ENCODE results near the gene BRAF.
"Not testable (repeated sequence)": the region's sequence is repeated elsewhere in the genome, so short reads cannot be mapped to it uniquely, and the experiment has no call there.

The BRAF gene

DNA sequence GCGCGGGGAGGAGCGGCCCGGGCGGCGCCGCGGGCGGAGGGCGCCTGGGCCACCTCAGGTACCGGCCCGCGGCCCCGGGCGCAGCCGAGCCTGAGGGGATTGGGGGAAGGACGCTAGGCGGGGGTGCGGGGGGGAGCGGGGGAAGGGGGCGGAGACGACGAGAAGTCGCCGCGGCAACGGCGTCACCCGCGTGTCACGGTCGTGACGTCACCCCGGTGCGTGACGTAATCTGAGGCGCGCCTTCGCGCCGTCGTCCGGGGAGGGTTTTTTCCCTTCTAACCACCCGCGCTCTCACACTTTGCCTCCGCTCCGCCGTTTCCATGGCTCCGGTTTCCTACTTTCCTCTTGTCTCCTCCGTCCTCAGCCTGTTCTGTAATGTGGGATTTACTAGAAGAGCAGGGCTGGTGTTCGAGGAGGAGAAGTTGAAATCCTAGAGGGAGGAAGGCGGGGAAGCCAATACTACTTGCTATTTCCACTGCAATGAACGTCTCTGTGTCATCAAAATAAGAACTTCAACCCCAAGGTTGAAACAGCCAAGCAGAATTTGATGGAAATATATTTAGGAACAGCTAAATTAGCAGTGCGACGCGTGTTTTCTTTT lies at the start of gene BRAF:
Gene BRAF (minus strand): TSS at position 109 of the 601 bp plus-strand sequence. CDS start 226 bp downstream, outside the sequence.
- DNase-seq (ENCODE audit: low read depth) = peak; percentile 91

DNA sequence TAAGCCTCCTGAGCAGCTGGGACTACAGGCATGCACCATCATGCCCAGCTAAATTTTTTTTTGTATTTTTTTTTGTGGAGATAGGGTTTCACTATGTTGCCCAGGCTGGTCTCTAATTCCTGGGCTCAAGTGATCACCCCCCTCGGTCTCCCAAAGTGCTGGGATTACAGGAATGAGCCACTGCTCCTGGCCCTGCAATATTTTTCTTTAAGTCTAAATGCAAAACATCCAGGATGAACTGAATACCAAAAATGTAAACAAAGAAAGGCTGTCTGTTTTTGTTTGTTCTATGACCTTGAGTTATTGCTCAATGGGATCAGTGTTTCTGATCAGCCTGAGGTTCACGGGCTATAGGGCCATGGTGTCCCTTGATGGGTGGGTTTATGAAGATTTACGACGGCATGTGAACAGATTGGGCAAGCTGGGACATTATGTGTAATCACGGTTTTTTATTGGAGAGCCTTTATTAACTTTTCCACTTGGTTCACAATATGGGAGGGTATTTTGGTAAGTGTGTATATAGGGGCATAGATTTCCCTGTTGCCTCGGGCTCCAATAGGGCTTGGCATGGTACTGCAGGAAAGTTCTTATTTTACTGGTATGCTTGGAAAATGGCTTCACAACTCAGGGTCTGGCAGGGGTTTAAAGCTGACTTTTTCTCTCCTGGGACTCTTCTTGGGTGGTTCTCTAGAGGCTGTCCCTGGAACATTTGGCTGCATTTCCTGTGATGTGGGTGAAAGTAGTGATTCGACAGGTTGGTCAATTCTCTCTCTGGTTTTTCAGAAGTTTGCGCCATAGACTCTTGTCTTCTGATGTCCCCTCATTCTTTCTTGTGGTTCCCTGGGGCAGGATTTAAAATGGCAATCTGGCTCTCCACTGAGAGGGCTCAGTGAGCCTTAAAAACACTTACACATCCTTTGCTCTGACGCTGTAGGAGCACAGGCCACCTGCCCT lies 48.4 kb upstream of the BRAF start:
- DNase-seq (ENCODE audit: low read depth) = peak; percentile 62

DNA sequence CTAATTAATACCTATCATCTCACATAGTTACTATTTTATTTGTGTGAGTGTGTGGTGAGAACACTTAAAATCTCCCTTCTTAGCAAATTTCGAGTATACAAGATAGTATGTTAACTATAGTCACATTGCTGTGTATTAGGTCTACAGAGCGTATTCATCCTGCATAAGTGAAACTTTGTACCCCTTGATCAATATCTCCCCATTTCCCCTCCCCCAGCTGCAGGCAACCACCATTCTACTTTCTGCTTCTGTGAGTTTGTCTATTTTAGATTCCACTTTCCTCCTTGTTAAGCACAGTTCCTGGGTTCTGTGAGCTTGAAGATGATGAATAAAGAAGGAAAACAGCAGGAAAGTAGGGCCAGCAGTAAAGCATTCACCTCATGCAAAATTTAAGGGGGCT lies 47.6 kb upstream of the BRAF start:
- DNase-seq (ENCODE audit: low read depth) = no peak

DNA sequence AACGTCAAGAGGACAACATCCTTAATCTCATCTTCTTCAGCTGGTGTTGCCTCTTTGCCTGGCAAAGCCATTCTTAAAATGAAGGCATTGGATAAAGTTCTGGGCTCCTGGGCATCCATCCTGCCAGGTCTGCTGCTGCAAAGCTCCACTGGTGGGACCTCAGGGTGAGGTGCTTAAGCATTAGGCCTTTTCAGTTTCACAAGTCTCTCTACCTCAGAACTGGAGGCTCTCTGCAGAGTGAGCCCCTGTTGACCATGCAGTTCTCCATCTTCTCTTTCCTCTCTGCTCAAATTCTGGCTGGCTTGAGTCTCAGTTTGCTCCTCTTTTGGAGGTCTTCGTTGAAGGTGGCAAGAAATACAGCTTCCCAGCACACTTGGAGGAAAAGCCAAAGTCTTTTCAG lies 42.7 kb upstream of the BRAF start:
- DNase-seq (ENCODE audit: low read depth) = no peak

DNA sequence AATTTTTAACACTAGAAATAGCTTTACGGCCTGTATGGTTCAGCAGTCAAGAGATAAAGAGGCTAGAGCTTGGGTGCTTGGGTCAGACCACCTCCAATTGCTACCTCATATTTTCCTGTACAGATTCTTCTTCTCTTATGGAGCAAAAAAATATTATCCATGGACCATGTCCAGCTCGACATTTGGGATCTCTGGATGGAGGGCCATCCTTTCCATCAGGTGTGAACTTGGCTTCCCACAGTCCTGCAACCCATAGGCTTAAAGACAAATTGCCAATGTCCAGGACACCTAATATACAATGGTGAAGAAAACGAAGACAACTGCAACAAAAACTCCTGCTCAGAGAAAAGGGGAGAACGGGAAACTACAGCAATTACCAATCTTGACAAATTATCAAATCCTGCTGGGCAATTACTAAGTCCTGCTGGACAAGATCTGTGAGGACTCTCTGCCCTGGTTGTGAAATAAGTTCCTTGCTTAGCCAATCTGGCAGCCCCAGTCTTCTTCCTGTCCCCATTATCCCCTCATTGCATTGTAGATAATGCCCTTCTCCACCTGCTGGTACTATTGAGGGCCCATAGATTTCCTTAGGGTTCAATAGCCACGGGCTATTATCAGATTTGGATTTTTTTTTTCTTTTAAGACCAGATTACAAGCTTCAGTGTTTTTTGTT lies 42.0 kb upstream of the BRAF start:
- DNase-seq (ENCODE audit: low read depth) = no peak

DNA sequence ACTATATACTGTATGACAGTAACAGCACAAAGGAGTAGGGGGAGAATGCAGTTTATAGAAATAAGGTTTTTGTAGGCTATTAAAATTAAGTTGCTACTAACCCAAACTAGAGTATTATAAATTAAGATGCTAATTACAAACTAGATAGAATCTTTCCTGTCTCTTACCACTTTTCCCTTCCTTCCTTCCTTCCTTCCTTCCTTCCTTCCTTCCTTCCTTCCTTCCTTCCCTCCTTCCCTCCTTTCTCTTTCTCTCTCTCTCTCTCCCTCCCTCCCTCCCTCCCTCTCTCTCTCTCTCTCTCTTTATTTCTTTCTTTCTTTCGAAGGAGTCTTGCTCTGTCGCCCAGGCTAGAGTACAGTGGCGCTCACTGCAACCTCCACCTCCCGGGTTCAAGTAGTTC lies 36.4 kb upstream of the BRAF start:
- no peak for DNase-seq (ENCODE audit: low read depth)

DNA sequence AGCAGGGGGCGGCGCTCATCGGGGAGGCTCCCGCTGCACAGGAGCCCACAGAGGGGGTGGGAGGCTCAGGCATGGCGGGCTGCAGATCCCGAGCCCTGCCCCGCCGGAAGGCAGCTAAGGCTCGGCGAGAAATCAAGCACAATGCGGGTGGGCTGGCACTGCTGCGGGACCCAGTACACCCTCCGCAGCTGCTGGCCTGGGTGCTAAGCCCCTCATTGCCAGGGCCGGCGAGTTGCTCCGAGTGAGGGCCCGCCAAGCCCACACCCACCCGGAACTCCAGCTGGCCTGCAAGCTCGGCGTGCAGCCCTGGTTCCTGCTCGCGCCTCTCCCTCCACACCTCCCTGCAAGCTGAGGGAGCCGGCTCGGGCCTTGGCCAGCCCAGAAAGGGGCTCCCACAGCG lies 32.3 kb upstream of the BRAF start:
- DNase-seq (ENCODE audit: low read depth) = not testable (repeated sequence)

DNA sequence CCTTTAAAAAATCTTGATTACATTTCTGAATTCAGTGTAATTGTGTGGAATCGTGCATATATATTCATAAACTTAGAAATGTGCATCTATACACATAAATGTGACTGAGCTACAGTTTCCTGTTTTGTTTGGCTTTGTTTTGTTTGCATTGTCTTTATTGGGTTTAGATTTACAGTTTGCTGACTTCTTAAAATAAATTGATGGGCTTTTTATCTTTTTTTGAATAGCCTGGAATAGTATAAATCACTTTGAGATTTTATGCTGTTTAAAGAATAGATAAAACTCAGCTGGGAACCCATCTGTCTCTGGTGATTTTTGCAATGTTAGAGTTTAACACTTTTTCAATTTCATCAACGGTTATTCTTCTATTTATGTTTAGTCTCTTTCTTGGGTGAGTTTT lies 21.2 kb upstream of the BRAF start:
- no peak for DNase-seq (ENCODE audit: low read depth)

DNA sequence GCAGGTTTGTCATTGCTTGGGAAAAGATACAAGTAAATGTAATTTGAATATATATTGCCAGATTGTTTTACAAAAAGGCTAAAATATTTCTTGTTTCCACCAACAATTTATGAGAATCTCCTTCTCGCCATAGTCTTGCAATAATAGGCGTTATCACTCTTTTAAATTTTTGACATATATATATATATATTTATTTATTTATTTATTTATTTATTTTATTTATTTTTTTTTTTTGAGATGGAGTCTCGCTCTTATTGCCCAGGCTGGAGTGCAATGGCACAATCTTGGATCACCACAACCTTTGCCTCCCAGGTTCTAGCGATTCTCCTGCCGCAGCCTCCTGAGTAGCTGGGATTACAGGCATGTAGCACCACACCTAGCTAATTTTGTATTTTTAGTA lies 17.5 kb upstream of the BRAF start:
- DNase-seq (ENCODE audit: low read depth) = not testable (repeated sequence)

DNA sequence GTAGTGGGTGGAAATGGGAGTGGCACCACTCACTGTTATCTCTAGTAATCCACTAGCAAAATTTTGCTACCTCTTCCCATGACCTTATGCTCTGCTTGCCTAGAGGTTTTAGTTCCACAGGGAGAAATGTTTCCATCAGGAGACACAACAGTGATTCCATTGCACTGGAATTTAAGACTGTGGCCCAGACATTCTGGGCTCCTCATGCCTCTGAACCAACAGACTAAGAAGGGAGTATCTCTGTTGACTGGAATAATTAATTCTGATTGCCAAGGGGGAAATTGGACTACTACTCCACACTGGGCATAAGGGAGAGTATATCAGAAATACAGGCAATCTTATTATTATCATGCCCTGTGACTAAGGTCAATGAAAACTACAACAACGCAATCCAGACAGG lies 16.2 kb upstream of the BRAF start:
- no peak for DNase-seq (ENCODE audit: low read depth)

DNA sequence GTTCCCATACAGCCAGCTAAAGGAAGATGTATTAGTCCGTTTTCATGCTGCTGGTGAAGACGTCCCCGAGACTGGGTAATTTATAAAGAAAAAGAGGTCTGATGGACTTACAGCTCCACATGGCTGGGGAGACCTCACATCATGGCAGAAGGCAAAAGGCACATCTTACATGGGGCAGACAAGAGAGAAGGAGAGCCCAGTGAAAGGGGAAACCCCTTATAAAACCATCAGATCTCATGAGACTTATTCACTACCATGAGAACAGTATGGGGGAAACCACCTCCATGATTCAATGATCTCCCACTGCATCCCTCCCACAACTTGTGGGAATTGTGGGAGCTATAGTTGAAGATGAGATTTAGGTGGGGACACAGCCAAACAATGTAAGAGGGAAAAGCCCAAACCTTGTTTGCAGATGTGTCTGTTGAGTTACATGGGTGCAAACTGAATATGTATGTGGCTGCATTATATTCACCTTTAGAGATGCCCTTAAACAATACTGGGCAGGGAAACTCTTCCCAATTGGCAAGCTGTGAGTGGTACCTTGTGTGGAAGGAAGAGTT lies 13.1 kb upstream of the BRAF start:
- no peak for DNase-seq (ENCODE audit: low read depth)

DNA sequence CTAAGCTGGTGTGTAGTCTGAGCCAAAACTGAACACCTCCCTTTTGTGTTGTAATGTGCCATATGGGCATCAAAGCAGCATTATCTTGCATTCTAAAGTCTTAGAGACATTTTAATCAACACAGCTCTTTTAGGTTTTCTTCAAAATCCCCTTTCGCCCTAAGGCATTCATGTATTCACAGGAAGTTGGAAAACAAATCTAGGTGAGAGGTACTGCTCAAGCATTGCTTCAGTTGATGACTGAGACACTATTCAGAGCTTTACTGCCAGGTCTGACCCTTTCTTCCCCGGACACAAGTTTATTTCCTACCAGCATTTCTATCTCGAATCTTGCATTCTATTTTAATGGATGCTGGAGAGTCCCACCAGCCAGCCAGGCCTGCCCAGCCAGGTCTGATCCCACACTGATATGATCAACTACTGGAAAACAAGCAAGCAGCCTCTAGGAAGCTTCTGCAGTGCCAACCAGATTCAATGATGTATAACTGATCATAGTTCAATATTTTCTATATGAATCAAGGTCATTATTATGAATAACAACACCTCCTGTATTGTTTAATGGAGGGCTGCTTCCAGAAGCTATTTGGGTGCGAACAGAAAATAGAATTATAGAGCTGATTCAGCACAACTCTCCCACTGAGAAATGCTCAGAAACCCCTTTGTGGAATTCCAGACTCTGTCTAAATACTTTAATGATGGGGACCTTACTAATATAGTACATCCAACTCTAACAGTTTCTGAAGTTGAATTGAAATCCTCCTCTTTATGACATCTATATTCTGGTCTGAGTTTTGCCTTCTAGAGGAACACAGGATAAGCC lies 4.0 kb upstream of the BRAF start:
- no peak for DNase-seq (ENCODE audit: low read depth)

DNA sequence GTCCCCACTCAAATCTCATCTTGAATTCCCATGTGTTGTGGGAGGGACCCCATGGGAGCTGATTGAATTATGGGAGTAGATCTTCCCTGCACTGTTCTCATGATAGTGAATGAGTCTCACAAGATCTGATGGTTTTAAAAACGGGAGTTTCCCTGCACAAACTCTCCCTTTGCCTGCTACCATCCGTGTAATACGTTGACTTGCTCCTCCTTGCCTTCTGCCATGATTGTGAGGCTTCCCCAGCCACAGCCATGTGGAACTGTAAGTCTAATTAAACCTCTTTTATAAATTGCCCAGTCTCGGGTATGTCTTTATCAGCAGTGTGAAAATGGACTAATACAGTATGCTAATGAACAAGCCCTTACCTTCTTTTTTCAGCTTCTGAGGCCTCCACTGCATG lies 3.2 kb upstream of the BRAF start:
- DNase-seq (ENCODE audit: low read depth) = not testable (repeated sequence)

DNA sequence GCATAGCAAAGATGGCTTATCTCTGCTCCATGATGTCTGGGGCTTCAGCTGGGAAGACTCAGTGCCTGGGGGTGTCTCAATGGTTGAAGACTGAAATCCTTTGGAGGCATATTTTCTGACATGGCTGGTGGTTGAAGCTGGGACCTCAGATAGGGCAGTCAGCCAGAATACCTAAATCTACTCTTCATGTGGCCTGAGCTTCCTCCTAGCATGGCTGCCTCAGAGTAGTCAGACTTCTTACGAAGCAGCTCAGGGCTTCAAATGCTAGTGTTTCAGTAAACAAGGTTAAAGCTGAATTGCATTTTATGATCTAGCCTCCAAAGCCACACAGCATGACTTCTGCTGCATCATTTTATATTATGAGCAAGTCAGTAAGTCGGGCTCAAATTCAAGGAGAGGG lies 2.6 kb upstream of the BRAF start:
- no peak for DNase-seq (ENCODE audit: low read depth)

DNA sequence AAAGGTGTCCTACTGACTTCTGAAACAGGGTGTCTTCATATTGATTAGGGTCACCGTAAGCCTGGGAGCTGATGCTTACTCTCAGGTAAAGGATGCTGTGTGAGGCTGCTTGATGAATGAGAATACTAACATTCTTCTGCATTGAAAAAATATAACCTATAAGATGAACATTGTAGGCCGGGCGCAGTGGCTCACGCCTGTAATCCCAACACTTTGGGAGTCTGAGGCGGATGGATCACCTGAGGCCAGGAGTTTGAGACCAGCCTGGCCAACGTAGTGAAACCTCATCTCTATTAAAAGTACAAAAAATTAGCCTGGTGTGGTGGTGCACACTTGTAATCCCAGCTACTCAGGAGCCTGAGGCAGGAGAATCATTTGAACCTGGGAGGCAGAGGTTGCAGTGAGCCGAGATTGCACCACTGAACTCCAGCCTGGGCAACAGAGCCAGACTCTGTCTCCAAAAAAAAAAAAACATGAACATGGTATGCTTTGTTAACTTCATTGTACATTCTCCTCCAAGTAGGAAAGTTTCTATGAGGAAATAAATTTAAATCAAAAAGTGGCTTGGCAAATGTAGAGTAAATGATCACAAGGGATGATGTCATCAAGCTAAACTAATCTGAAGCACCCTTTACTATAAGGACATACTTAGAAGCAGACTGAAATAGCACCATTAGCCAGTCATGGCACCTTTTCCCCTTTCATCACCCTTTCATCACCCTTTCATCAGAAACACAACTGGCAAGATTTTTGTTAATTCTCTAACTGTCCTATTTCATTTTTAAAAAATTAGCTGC lies 1.5 kb upstream of the BRAF start:
- DNase-seq (ENCODE audit: low read depth) = no peak

DNA sequence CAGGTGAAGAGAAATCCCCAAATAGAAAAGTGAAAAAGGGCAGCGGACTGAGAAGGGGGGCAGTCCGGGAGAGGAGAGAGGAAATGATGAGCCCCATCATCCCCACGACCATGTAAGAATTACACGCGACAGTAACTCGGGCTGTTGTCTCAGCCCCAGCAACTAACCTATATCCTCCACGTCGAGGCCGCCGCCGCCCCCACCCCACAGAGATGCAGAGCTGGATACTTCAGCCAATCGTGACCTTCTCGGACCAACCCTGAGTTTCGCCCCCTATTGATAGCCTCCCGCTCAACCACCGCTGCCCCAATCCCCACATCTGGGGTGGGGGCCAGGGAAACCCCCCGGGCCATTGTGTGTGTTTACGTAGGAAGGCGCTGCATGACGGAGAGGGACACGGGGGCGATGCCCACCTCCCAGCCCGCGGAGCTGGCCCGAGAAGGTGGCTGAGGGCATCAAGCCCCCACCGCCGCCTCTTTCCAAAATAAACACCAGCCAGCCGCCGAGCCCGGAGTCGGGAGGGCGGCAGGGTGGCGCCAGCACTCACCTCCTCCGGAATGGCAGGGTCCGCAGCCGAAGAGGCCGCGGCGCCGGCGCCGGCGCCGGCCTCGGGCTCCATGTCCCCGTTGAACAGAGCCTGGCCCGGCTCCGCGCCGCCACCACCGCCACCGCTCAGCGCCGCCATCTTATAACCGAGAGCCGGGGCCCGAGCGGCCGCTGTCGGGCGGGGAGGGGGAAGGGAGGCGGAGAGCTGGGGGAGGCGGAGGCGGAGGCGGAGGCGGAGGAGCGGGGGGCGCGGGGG lies 509 bp downstream of the BRAF start:
- DNase-seq (ENCODE audit: low read depth) = peak; percentile 48

DNA sequence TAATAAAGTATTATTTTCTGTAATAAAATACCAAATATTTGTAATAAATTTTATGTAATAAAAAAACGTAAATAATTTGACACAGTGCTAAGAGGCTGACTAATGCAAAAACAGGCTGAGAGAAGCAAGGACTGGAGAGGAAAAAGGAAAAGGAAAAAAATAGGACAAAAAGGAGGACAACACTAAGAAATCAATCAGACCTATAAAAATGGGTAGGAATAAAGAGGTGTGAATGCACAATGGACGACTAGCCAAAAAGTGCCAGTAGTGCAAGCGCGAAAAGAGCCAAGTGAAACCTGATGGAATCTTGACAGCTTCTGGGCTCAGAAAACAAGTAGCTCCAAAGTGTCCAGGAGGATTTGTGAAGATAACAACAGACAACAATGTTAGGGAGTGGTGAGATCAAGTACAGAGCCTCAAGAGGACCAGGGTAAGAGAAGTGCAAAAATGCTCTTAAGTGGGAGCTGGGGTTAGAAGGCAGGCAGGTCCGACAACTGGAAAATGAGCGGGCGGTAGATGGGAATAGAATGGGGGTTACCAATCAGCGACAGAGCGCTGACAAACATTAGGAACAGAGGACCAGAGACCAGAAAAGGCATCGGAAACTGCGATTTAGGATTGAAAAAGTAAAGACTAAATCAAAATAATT lies 1.2 kb downstream of the BRAF start:
- DNase-seq (ENCODE audit: low read depth) = no peak

DNA sequence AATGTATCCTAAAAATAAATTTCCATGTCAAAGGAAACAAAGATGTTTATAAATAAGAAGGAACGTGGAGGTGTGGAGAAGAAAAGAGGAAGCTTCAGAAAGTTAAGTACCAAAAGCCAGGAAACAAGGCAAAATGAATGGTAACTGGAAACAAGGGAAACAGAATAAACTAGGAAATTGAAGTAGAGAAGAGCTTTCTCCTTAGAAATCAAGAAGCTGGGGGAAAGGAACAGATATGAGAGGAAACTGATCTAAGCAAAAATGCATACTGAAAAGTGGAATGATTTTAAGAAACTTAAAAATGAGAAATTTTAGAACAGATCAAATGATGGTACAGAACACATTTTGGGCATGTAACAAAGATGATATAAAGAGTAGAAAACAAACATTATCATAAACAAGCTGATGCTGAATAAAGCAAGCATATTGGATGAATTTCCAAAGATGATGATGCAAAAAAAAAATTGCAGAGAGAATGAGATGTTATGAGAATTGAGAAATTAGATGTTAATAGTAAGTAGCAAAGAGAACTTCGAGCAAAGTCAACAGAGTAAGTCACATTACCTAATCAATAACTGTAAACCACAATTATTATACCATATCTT lies 1.9 kb downstream of the BRAF start:
- DNase-seq (ENCODE audit: low read depth) = no peak

DNA sequence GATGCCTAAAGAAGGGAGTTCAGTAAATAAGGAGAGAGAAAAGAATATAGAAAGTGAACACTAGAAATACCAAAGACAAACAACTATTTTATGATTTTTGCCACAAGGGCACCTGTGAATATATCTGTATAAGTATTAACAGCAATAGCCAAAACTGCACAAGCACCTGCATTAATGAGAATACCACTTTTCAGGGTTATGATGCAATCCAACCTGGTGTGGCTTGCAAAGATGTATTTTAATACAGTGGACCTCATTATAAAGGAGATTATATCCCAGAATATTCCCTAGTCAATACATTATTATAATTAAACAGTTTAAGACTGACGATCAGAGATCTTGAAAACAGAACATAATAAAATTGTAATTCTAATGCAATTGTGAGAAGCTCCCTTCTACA lies 4.0 kb downstream of the BRAF start:
- DNase-seq (ENCODE audit: low read depth) = no peak
